Effector memory CD4-positive, alpha-beta T cell (primary cell): ENCODE data around the gene EMP1.

Experiments used
- DNase-seq, 3 donors: peaks; one replicate each; pipeline ENCODE4 v3.0.0-alpha.2; 2020
- H3K27ac ChIP-seq: 2 replicates; pipeline ENCODE4 v1.7.0; 2013; ENCODE audit warnings: mild to moderate bottlenecking, low read length, moderate library complexity; ENCODE audit not compliant: insufficient read depth, poor library complexity, severe bottlenecking
- H3K27me3 ChIP-seq: replicated peaks from 2 replicates; pipeline ENCODE4 v1.7.0; 2013; ENCODE audit warnings: mild to moderate bottlenecking, low read length; ENCODE audit not compliant: insufficient read depth, control insufficient read depth, poor library complexity, severe bottlenecking
- H3K36me3 ChIP-seq: 2 replicates; pipeline ENCODE4 v1.7.0; 2013; ENCODE audit warnings: mild to moderate bottlenecking, low read length, moderate library complexity; ENCODE audit not compliant: control insufficient read depth, insufficient read depth
- H3K4me1 ChIP-seq: 2 replicates; pipeline ENCODE4 v1.7.0; 2013; ENCODE audit warnings: low read length, mild to moderate bottlenecking; ENCODE audit not compliant: control insufficient read depth, insufficient read depth, poor library complexity, severe bottlenecking
- H3K4me3 ChIP-seq: 2 replicates; pipeline ENCODE4 v1.7.0; 2013; ENCODE audit warnings: low read length, low read depth, mild to moderate bottlenecking; ENCODE audit not compliant: insufficient read depth, poor library complexity, severe bottlenecking
- H3K9me3 ChIP-seq: 2 replicates; pipeline ENCODE4 v1.7.0; 2013; ENCODE audit warnings: mild to moderate bottlenecking, low read length, moderate library complexity; ENCODE audit not compliant: control insufficient read depth

Gene EMP1

DNA sequence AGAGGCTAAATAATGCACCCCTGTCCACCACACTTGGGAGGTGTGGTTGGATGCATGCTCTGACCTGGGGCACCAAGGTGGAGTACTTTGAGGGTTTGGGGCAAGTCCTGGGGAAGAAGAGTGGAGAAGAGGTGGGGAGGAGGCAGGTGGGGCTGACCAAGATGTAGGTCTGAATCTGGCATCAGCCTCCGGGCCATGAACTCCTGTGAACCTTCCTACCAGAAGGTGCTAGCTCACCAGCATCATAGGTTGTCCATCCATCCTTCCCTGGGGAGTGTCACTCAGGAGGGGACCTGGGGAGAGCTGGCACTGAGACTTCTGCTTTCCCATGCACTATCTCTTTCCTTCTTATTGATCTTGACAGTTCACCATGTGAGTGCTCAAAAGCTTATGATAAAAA is 13.6 kb upstream of the EMP1 start:
- Histone ChIP-seq H3K27ac (no peak overlapping the region), H3K27me3 (no peaks in the 10 kb centered on the region), H3K4me1 (peaks cover 13% of the 10 kb centered on the region), H3K9me3 (no peaks in the 10 kb centered on the region), H3K4me3 (no peak overlapping the region), H3K36me3 (no peaks in the 10 kb centered on the region)
- DNase-seq, result no peak

GRCh38 chr12:13183620-13184019 is 12.9 kb upstream of the EMP1 start:
- Histone ChIP-seq H3K27ac (no peak overlapping the region), H3K27me3 (no peaks in the 10 kb centered on the region), H3K9me3 (no peaks in the 10 kb centered on the region), H3K4me1 (peaks cover 13% of the 10 kb centered on the region), H3K4me3 (no peak overlapping the region), H3K36me3 (no peaks in the 10 kb centered on the region)
- no peak for DNase-seq

GRCh38 chr12:13186302-13186701 is 10.2 kb upstream of the EMP1 start:
- no peaks in the 10 kb centered on the region for H3K9me3 ChIP-seq
- H3K4me1 ChIP-seq, result no peaks in the 10 kb centered on the region
- no peak for DNase-seq
- no peak overlapping the region for H3K4me3 ChIP-seq
- no peak overlapping the region for H3K27ac ChIP-seq
- H3K27me3 ChIP-seq, result no peaks in the 10 kb centered on the region
- no peaks in the 10 kb centered on the region for H3K36me3 ChIP-seq

DNA sequence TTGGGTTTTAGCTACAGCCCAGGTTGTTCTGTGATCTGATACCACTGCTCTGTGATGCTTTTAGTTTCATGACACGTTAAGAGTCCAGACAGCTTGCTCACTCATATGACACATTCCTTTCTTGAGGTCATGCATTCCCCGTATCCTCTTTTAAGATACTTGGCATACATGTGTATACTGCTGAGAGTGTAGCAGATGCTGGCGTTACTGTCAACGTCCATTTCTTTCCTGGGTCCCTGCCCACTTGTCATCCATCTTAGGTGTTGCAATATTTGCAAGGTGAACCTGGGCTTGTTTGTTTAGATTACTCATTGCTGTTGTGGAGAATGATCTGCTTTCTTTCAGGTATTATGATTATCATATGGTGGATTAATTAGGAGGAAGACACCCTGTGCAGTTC is 9.1 kb upstream of the EMP1 start:
- H3K36me3 ChIP-seq, result no peaks in the 10 kb centered on the region
- no peaks in the 10 kb centered on the region for H3K27me3 ChIP-seq
- H3K4me3 ChIP-seq, result no peak overlapping the region
- H3K27ac ChIP-seq, result no peak overlapping the region
- H3K9me3 ChIP-seq, result no peaks in the 10 kb centered on the region
- H3K4me1 ChIP-seq, result no peaks in the 10 kb centered on the region
- DNase-seq, result no peak

GRCh38 chr12:13189264-13189663 is 7.3 kb upstream of the EMP1 start:
- no peaks in the 10 kb centered on the region for H3K36me3 ChIP-seq
- no peak overlapping the region for H3K4me3 ChIP-seq
- no peak overlapping the region for H3K27ac ChIP-seq
- peaks cover 2% of the 10 kb centered on the region for H3K4me1 ChIP-seq
- no peak for DNase-seq
- H3K27me3 ChIP-seq, result no peaks in the 10 kb centered on the region
- H3K9me3 ChIP-seq, result no peaks in the 10 kb centered on the region

DNA sequence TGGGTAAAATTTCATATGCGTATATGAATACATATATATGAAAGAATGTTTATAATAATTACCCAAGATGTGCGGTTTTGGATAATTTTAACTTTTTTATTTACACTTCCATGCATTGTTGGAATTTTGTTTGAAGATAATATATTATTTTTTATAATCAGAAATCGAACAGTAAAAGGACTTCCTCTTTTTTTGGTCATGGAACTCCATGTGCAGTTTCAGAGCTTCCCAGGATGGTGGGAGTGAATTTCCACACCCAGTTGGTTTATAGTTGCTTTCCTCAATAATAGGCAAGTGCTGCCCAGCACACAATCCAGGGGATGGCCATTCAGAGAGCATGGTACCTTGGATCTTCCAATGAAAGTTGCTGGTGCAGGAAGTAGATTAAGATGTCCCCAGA is 6.3 kb upstream of the EMP1 start:
- Histone ChIP-seq H3K27ac (no peak overlapping the region), H3K9me3 (no peaks in the 10 kb centered on the region), H3K4me1 (peaks cover 3% of the 10 kb centered on the region), H3K4me3 (no peak overlapping the region), H3K27me3 (no peaks in the 10 kb centered on the region), H3K36me3 (no peaks in the 10 kb centered on the region)
- DNase-seq, result no peak

GRCh38 chr12:13192719-13193118 is 3.8 kb upstream of the EMP1 start:
- no peaks in the 10 kb centered on the region for H3K9me3 ChIP-seq
- peaks cover 19% of the 10 kb centered on the region for H3K4me1 ChIP-seq
- no peak overlapping the region for H3K27ac ChIP-seq
- no peak overlapping the region for H3K4me3 ChIP-seq
- no peak for DNase-seq
- H3K36me3 ChIP-seq, result no peaks in the 10 kb centered on the region
- H3K27me3 ChIP-seq, result no peaks in the 10 kb centered on the region

DNA sequence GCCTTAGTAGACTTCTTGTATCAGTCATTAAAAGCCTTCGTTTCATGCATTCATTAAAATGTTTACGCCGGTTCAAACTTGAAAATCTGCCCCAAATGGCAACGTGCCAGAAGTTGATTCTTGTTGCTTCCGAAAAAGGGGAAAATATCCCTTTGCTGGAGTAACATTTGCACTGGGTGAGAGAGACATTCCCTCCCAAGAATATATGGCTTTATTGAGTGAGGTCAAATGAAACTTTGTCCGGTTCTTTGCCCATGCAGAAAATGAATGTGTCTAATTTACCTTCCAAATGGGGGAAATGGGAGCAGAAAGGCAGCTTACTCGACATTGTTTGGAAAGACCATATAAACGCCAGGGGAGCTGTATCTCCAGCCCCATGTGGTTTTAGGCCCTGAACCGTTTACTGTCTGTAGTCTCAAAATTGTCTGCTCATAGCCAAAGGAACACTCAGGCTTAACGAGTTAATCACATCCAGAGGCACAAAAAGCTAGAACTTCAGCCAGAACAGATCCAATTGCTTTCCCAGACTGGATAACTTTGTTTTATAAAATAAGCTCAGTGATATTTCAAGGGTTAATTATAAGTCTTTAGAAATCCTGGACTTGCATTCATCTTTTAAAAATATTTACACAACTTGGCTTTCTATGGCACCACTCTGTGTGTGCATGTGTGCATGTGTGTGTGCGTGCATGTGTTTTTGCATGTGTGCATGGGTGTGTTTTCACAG is 2.9 kb upstream of the EMP1 start:
- Histone ChIP-seq H3K27me3 (no peaks in the 10 kb centered on the region), H3K9me3 (no peaks in the 10 kb centered on the region), H3K27ac (no peak overlapping the region), H3K4me1 (peaks cover 19% of the 10 kb centered on the region), H3K4me3 (no peak overlapping the region), H3K36me3 (no peaks in the 10 kb centered on the region)
- DNase-seq, result no peak

DNA sequence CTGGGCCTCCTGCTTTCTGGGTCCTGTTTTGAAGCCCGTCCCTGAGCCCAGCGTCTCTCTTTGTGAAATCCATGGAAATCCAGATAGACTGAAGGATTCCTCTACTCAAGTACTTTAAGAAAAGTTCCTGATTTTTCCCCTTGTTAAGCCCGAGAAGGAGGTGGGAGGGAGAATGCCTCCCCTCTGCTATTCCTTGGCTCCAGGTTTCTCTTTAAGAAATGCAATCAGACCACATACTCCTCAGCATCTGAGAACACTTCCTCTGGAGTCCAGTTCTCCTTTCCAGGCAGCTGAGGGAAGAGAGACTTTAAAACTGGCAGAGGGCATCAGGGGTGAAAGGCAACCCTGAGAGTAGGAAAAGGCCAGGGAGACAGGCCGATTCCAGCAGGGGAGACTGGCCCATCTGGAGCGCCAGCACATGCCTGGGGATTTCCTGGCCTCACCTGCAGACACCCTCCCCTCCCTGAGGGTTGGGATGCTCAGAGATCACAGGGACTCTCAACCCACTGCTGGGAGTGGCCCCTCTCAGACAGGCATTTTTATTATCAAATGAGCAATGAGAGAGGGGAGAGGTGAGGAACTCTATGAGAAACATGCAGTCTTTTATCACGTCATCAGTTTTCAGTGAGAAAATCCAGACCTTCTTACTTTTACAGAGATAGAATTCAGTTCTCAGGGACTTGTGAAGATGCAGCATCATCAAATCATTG is 2.0 kb upstream of the EMP1 start:
- Histone ChIP-seq H3K4me3 (no peak overlapping the region), H3K4me1 (peaks cover 19% of the 10 kb centered on the region), H3K36me3 (no peaks in the 10 kb centered on the region), H3K27ac (no peak overlapping the region), H3K9me3 (no peaks in the 10 kb centered on the region), H3K27me3 (no peaks in the 10 kb centered on the region)
- no peak for DNase-seq

DNA sequence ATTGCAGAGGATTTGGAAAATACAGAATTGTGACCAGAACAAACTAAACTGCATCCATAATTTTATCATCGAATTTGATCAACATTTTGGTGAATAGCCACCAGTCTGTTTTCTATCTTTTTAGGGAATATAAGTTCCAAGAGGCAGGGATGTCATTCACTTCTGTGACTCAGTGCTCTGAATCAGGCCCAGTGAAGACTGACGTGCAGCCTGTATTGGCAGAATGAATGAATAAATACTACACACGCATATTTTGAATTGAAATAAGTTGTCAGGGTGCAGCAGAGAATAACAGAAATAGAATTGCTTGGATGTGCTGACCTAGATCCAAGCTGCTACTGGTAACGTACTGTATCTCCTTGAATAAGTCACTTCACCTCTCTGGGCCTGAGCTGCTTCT is 1.3 kb upstream of the EMP1 start:
- H3K4me1 ChIP-seq, result peaks cover 19% of the 10 kb centered on the region
- DNase-seq, result no peak
- H3K27me3 ChIP-seq, result no peaks in the 10 kb centered on the region

More for the DNA sequence above, 1.3 kb upstream of the EMP1 start:
- no peak overlapping the region for H3K27ac ChIP-seq
- no peaks in the 10 kb centered on the region for H3K9me3 ChIP-seq
- H3K4me3 ChIP-seq, result no peak overlapping the region
- no peaks in the 10 kb centered on the region for H3K36me3 ChIP-seq
